ENCODE measurements around the gene NTM. TPM values are rescaled to one million over a fixed set of nuclear protein-coding genes. Genes with fewer than 3 reads are reported as not detected.

The NTM gene
- total RNA-seq, 2 donors from 2014 or later, result not detected

DNA sequence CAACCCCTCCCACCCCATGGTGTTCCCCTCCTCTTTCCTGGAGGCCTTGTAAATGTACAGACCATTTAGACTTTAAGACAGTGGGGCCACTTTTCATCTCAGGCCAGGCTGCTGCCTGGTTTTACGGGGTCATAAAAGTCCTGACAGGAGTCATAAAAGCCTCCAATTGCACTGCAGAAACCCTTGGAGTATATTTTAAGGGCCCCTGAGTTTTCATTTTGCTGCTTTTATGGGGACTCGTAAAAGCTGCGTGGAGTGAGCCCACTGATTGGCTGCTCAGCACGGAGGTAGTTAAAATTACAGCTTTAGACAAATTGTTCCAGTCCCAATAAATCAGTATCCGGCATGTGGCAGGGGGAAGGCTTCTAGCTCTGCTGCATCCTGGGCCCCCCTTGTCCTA lies 627.6 kb downstream of the NTM start:
- no peaks in the 10 kb centered on the region for H3K4me1 ChIP-seq (ENCODE audit: control insufficient read depth in 1 of 2, low read depth in 2 of 2)
- no peak for ATAC-seq (ENCODE audit: insufficient number of reproducible peaks, low FRiP score, low read depth)
- H3K36me3 ChIP-seq, result no peaks in the 10 kb centered on the region

DNA sequence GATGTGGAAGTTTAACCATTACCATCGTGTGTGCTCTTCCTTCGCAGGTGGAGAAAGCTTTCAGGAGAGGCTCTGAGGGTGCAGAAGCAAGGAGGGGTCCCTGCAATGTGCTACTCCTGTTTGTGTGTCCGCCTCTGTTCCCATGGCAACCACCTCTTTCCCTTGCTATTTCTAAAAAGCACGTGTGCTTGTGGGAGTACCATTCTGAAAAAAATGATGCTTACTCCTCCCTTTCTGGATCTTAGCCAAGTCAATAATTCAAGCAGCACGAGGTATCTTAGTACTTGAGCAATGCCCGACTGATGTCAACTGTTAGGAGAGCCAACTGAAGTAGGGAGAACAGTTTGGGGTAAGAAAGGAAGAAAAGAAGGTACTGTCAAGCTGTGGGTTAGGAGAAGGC lies 628.7 kb downstream of the NTM start:
- no peaks in the 10 kb centered on the region for H3K36me3 ChIP-seq
- DNase-seq (ENCODE audit: low spot score) (no peak), ATAC-seq (ENCODE audit: insufficient number of reproducible peaks, low FRiP score, low read depth) (no peak)
- H3K27ac ChIP-seq, result no peak overlapping the region
- H3K4me1 ChIP-seq (ENCODE audit: control insufficient read depth in 1 of 2, low read depth in 2 of 2), result no peaks in the 10 kb centered on the region
- H3K27me3 ChIP-seq (replicated peaks; ENCODE audit: insufficient read depth), result no peaks in the 10 kb centered on the region
- no peak overlapping the region for H3K4me3 ChIP-seq
- TF ChIP-seq, protein P1, sequence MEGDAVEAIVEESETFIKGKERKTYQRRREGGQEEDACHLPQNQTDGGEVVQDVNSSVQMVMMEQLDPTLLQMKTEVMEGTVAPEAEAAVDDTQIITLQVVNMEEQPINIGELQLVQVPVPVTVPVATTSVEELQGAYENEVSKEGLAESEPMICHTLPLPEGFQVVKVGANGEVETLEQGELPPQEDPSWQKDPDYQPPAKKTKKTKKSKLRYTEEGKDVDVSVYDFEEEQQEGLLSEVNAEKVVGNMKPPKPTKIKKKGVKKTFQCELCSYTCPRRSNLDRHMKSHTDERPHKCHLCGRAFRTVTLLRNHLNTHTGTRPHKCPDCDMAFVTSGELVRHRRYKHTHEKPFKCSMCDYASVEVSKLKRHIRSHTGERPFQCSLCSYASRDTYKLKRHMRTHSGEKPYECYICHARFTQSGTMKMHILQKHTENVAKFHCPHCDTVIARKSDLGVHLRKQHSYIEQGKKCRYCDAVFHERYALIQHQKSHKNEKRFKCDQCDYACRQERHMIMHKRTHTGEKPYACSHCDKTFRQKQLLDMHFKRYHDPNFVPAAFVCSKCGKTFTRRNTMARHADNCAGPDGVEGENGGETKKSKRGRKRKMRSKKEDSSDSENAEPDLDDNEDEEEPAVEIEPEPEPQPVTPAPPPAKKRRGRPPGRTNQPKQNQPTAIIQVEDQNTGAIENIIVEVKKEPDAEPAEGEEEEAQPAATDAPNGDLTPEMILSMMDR (IDR thresholded peaks at IDR 0.05), result no peak
- H3K9me3 ChIP-seq, result no peaks in the 10 kb centered on the region

More for the DNA sequence above, 627.6 kb downstream of the NTM start:
- TF ChIP-seq, protein P1 (IDR thresholded peaks at IDR 0.05), result no peak
- Histone ChIP-seq H3K27ac (no peak overlapping the region), H3K27me3 (replicated peaks; ENCODE audit: insufficient read depth) (no peaks in the 10 kb centered on the region), H3K9me3 (no peaks in the 10 kb centered on the region), H3K4me3 (no peak overlapping the region)
- no peak for DNase-seq (ENCODE audit: low spot score)

DNA sequence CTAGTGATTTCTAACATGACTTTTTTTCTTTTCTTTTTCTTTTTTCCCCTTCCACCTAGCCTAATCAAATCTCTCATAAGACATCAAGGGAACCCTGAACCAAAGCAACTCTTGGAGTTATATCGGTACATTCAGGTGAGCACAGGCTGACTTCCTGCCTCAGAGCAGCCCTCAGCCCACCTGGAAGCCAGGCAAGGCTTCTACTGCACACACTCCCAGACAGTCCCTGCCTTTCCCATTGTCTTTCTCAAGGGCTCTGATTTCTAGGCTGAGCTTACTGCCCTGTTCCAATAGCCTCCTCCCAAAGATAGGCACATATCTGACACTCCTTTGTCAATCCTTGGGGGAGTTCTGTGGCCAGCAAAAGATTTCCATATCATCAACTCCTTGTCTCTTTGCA lies 629.5 kb downstream of the NTM start:
- no peaks in the 10 kb centered on the region for H3K27me3 ChIP-seq (replicated peaks; ENCODE audit: insufficient read depth)
- no peak overlapping the region for H3K4me3 ChIP-seq
- no peaks in the 10 kb centered on the region for H3K4me1 ChIP-seq (ENCODE audit: control insufficient read depth in 1 of 2, low read depth in 2 of 2)
- TF ChIP-seq, protein P1 (IDR thresholded peaks at IDR 0.05), result no peak
- no peak overlapping the region for H3K27ac ChIP-seq
- DNase-seq (ENCODE audit: low spot score) (no peak), ATAC-seq (ENCODE audit: insufficient number of reproducible peaks, low FRiP score, low read depth) (no peak)
- no peaks in the 10 kb centered on the region for H3K9me3 ChIP-seq
- H3K36me3 ChIP-seq, result no peaks in the 10 kb centered on the region

DNA sequence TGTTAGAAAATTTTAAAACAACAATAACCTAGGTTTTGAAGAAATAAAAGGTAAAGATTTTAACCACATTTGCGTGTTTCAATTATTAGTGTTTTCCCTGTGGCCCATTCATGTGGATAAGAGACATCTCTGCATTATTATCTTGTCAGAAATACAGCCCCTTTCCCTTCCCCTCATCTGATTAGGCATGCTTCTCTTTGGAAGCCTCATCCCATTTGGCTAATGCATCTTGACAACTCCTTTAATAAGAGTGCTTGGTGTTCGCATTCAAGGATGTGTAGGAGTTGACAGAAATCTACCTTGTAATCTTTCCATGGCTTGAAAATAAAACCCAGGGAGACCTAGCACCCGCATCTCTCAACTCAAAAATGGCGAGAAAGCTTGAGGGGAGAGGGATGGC lies 635.5 kb downstream of the NTM start:
- Histone ChIP-seq H3K27ac (no peak overlapping the region), H3K4me3 (no peak overlapping the region), H3K9me3 (no peaks in the 10 kb centered on the region), H3K36me3 (no peaks in the 10 kb centered on the region), H3K27me3 (replicated peaks; ENCODE audit: insufficient read depth) (no peaks in the 10 kb centered on the region), H3K4me1 (ENCODE audit: control insufficient read depth in 1 of 2, low read depth in 2 of 2) (no peaks in the 10 kb centered on the region)
- DNase-seq (ENCODE audit: low spot score) (no peak), ATAC-seq (ENCODE audit: insufficient number of reproducible peaks, low FRiP score, low read depth) (no peak)
- TF ChIP-seq, protein P1 (IDR thresholded peaks at IDR 0.05), result no peak

DNA sequence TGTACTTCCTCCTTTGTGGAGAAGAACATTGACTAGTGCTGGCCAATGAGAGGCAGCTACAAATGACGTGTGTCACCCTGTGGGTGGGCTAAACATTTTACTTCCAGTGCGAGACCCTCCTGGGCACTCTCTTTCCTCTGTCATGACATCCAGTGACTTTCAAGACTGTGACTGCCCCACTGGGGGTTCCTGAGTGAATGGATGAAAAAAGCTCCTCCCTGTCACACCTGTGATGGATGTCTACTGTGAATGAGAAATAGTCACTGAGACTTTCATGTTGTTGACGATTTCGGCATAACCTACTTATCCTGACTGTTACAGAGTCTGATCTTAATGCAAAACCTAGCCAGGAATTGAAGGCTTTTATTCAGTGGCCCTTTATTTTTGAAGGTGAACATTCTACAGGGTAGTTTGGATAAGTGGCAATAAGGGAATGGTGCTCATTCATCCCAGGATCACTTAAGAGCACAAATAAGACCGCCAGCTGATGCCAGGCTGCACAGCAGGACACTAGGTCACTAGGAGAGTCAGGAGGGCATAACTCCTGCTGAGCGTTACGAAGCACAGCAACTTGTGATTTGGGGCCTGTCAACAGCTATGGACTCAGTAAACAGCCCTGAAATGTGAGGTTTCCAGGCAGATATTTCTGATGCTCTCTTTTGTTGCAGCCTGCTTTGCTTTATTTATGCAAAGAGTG lies 636.6 kb downstream of the NTM start:
- TF ChIP-seq, protein P1 (IDR thresholded peaks at IDR 0.05), result no peak
- H3K36me3 ChIP-seq, result no peaks in the 10 kb centered on the region
- DNase-seq (ENCODE audit: low spot score), result no peak
- no peak for ATAC-seq (ENCODE audit: insufficient number of reproducible peaks, low FRiP score, low read depth)
- no peaks in the 10 kb centered on the region for H3K27me3 ChIP-seq (replicated peaks; ENCODE audit: insufficient read depth)
- H3K27ac ChIP-seq, result no peak overlapping the region
- H3K4me3 ChIP-seq, result no peak overlapping the region
- H3K4me1 ChIP-seq (ENCODE audit: control insufficient read depth in 1 of 2, low read depth in 2 of 2), result no peaks in the 10 kb centered on the region
- H3K9me3 ChIP-seq, result no peaks in the 10 kb centered on the region
